Colonic mucosa (tissue), 4 donors: ENCODE data around the gene PTBP3. TPM values are rescaled to one million over a fixed set of nuclear protein-coding genes. Genes with fewer than 3 reads are reported as not detected.
A peak's percentile ranks its signal among the peaks of the same experiment; 100 is the strongest.

Experiments
- DNase-seq: peaks from one replicate; pipeline ENCODE4 v3.0.0-alpha.2; 2020
- H3K27ac ChIP-seq: fragments of 200-600 bp; one replicate; pipeline ENCODE4 v1.8.0; 2021
- H3K27me3 ChIP-seq: fragments of 200-600 bp; one replicate; pipeline ENCODE4 v1.8.0; 2021
- H3K36me3 ChIP-seq: fragments of 200-600 bp; one replicate; pipeline ENCODE4 v1.8.0; 2021
- H3K4me1 ChIP-seq: fragments of 200-600 bp; one replicate; pipeline ENCODE4 v1.8.0; 2021; ENCODE audit warnings: mild to moderate bottlenecking
- H3K4me3 ChIP-seq: fragments of 200-600 bp; one replicate; pipeline ENCODE4 v1.8.0; 2021
- H3K9ac ChIP-seq, 2 donors: one replicate each; pipeline ENCODE4 v1.7.0; 2013; ENCODE audit warnings: control low read depth in 2 of 2, low read depth in 2 of 2, low read length in 2 of 2
- H3K9me3 ChIP-seq: fragments of 200-600 bp; one replicate; pipeline ENCODE4 v1.8.0; 2021
- intact Hi-C: fragments of 100-400 bp; cut with DNase I; formaldehyde crosslinking; loops from one replicate; pipeline ENCODE4 v1.14.1; 2022
- total RNA-seq, 2 donors: library from RNA; stranded (reverse); fragmentation: NEBNext Ultra II Directional in 1 of 2; extraction: Animal tissue kit (Norgen Biotek cat#: 25700) in 1 of 2; gene quantifications; one replicate each; pipeline ENCODE4 v1.2.1, GENCODE V29; 2021
- TF ChIP-seq, protein P1 (sequence below): fragments of 200-600 bp; IDR thresholded peaks from one replicate; pipeline ENCODE4 v1.8.0; 2022; ENCODE audit warnings: antibody characterized with exemption, mild to moderate bottlenecking
- donor health status: healthy.
- donor health status: DM: no; HTN: no; CAD: no.
- donor health status: DM: no; HTN: no; CAD: no.

Gene PTBP3
- total RNA-seq, 2 donors from 2014 or later, result 137 to 168 TPM

DNA sequence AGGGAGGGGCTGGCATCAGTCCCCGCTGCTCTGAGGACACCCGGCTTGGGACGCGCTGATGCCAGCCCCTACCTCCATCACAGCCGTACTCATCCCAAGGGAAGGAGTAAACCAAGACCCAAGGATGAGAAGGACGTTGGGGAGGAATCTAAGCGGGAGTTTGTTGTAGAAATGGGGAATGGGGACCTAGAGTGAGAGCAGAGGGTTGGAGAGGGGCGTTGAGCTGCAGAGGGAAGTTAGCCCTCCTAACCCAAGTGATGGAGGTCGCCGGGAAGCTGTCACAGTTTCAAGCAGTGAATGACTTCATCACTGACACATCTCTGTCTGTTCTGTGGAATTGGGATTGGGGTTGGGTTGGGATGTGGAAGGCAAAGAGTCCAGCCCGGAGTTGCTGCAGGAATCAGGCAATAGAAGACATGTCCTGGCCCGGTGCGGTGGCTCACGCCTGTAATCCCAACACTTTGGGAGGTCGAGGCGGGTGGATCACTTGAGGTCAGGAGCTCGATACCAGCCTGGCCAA, 157.6 kb downstream of the PTBP3 start:
- TF ChIP-seq, protein P1, sequence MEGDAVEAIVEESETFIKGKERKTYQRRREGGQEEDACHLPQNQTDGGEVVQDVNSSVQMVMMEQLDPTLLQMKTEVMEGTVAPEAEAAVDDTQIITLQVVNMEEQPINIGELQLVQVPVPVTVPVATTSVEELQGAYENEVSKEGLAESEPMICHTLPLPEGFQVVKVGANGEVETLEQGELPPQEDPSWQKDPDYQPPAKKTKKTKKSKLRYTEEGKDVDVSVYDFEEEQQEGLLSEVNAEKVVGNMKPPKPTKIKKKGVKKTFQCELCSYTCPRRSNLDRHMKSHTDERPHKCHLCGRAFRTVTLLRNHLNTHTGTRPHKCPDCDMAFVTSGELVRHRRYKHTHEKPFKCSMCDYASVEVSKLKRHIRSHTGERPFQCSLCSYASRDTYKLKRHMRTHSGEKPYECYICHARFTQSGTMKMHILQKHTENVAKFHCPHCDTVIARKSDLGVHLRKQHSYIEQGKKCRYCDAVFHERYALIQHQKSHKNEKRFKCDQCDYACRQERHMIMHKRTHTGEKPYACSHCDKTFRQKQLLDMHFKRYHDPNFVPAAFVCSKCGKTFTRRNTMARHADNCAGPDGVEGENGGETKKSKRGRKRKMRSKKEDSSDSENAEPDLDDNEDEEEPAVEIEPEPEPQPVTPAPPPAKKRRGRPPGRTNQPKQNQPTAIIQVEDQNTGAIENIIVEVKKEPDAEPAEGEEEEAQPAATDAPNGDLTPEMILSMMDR, result no peak
- Histone ChIP-seq H3K4me3 (peak overlapping the region; percentile 44), H3K27me3 (no peaks in the 10 kb centered on the region), H3K27ac (peak overlapping the region; percentile 77), H3K4me1 (peaks cover 14% of the 10 kb centered on the region), H3K36me3 (no peaks in the 10 kb centered on the region), H3K9me3 (no peaks in the 10 kb centered on the region), H3K9ac (peak overlapping the region; percentile 79 to 87)
- intact Hi-C loops, result loop anchor here (10.0 kb wide), 1 partner anchor 159 kb away; the partner anchor contains the start of gene PTBP3
- no peak for DNase-seq

DNA sequence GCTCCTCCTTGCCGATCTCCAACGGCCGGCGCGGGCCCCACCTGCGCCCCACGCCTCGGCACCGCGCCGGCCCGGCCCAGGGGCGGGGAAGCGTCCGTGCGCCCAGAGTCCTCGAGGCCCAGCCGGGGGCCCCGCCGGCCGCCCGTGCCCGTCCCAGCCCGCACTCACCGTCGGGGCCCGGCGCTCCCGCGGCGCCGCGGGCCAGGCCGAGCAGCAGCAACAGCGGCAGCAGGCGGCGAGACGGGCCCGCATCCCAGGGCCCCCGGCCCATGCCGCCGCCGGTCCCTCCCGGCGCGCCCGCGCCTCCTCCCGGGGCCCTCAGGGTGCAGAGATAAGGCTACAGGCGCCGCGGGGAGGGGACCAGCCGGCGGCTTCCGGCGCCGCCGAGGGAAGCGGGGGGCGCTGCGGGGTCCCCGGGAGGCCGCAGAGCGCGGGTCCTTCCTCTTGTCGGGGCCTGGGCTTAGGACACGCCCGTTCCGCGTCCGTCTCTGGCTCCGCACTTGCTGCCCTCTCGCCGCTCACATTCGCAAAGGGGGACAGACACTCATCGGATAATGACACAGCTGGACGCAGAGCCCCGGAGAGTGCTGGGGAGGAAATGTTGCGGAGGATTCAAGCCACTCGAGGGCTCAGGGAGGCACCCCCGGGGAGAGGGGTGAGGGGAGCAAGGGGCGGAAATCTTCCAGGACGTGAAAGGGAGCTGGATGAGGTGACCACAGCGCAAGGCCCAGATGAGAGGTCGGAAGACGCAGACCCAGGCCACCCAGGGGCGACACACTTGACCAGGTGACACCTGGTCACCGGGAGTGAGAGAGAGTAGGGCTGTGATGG, 158.2 kb downstream of the PTBP3 start, which contains the start of gene SUSD1:
Gene SUSD1, minus strand, starts transcription at position 333 of the 831 bp plus-strand sequence. Its CDS starts 62 bp downstream, at position 271.
- TF ChIP-seq, protein P1, result no peak
- H3K4me1 ChIP-seq, result peaks cover 14% of the 10 kb centered on the region
- intact Hi-C loops, result loop anchor here (10.0 kb wide), 1 partner anchor 160 kb away; the partner anchor contains the start of gene PTBP3

DNA sequence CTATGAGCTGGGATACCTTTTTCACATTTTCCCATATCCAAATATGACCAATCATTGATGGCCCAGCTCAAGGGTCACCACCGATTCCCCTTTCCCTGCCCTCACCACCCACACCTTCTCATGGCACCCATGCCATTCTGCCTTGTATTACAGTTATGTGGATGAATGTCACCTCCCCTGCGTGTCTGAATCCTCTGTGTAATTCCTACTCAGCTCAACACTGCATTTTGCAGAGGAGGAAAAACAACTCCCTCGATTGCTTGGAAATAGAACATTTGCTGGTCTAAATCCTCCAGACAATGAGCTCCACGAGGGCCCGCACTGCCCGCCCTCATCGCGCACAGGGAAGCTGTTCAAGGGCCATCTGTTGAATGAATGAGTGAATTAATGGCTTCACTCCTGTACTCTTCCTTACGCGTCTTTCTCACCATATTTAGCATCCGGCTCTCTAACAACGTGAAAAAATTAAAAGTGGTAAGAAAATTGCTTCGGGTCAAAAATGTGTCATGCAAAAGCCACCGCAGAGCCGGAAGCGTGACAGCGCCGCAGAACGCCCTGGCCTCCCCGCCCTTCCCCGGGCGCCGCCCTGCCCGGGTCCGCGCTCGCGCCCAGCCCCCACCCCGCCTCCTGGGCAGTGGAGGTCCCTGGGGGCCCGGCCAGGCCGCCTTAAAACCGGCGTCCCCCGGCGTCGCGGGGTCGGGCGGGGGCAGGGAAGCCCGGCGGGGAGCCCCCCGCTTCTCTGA, 159.0 kb downstream of the PTBP3 start:
- Histone ChIP-seq H3K36me3 (no peaks in the 10 kb centered on the region), H3K4me1 (peaks cover 20% of the 10 kb centered on the region), H3K27ac (peak overlapping the region; percentile 72), H3K9ac (peak overlapping the region; percentile 79 to 85), H3K4me3 (peak overlapping the region; percentile 44), H3K9me3 (no peaks in the 10 kb centered on the region), H3K27me3 (no peaks in the 10 kb centered on the region)
- peak; percentile 84 for DNase-seq
- intact Hi-C loops, result loop anchor here (10.0 kb wide), 1 partner anchor 160 kb away; the partner anchor contains the start of gene PTBP3
- TF ChIP-seq, protein P1, result no peak

More for the DNA sequence above, 158.2 kb downstream of the PTBP3 start, which contains the start of gene SUSD1:
- Histone ChIP-seq H3K36me3 (no peaks in the 10 kb centered on the region), H3K27ac (peak within 1 kb of the TSS; percentile 77), H3K9ac (peak within 1 kb of the TSS; percentile 79 to 87), H3K4me3 (peak within 1 kb of the TSS; percentile 44), H3K27me3 (no peaks in the 10 kb centered on the region), H3K9me3 (no peaks in the 10 kb centered on the region)
- peak; percentile 56 for DNase-seq

DNA sequence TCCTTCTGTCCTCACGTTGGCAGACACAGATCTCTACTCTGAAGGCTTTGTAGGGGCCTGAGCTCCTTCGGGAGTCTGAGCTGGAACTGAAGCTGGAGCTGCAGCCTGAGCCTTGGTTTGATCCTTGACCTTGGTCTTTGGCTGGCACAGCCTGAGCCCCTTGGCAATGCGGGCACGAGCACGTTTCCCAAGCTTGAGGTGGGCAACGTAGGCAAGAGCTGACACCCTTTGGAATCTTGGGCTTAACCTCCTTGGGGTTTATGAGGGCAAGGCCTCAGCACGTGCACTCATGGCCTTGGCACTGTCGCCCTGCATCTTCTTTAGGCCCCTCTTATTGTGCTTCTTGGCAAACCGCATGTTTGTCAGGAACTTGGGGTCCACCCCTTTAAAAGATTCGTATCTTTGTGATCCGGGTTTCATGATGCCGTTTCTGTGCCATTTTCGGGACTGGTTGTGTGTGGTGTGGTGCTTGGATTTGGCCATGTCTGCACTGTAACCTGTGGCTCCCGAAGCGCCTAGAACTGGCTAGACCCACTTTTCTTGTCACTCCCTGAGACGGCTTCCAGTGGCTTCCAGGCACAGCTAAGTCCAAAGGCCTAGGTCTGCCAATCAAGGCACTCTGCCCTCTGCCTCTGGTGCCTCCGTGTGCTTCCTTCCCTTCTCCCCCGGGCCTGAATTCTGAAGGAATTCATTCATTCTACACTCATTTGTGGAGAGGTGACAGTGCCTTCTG, 159.8 kb downstream of the PTBP3 start:
- Histone ChIP-seq H3K9ac (peak overlapping the region; percentile 66 to 85), H3K4me3 (no peak overlapping the region), H3K27me3 (no peaks in the 10 kb centered on the region), H3K4me1 (peaks cover 22% of the 10 kb centered on the region), H3K27ac (peak overlapping the region; percentile 72), H3K9me3 (no peaks in the 10 kb centered on the region), H3K36me3 (no peaks in the 10 kb centered on the region)
- TF ChIP-seq, protein P1, result no peak
- intact Hi-C loops, result loop anchor here (10.0 kb wide), 1 partner anchor 161 kb away; the partner anchor contains the start of gene PTBP3
- peak; percentile 80 for DNase-seq
